MM.1S (cell line): ENCODE measurements around the gene VSTM2L.

Experiments
- CTCF ChIP-seq: fragments of 300-600 bp; sonication (generic); IDR thresholded peaks from 2 replicates; pipeline ENCODE4 v1.5.1; 2016; ENCODE audit warnings: antibody characterized with exemption, low read length, mixed read lengths
- EZH2phosphoT487 ChIP-seq: fragments of 300-600 bp; sonication (generic); IDR thresholded peaks from 2 replicates; pipeline ENCODE4 v1.6.1; 2018; ENCODE audit warnings: antibody characterized with exemption, low read length

GRCh38 chr20:37869334-37869861 is 33.5 kb upstream of the VSTM2L start:
- TF ChIP-seq CTCF (no peak), EZH2phosphoT487 (no peak)
